NCI-H1105 treated with DMSO at 0.1 percent for 48 hours (cell line): ENCODE data around the gene AKAP1.
A peak's percentile ranks its signal among the peaks of the same experiment; 100 is the strongest.

ENCODE experiments used
- DNase-seq: peaks from one replicate; lab custom pipeline; 2025; lab: John Stamatoyannopoulos, UW

Gene AKAP1

DNA sequence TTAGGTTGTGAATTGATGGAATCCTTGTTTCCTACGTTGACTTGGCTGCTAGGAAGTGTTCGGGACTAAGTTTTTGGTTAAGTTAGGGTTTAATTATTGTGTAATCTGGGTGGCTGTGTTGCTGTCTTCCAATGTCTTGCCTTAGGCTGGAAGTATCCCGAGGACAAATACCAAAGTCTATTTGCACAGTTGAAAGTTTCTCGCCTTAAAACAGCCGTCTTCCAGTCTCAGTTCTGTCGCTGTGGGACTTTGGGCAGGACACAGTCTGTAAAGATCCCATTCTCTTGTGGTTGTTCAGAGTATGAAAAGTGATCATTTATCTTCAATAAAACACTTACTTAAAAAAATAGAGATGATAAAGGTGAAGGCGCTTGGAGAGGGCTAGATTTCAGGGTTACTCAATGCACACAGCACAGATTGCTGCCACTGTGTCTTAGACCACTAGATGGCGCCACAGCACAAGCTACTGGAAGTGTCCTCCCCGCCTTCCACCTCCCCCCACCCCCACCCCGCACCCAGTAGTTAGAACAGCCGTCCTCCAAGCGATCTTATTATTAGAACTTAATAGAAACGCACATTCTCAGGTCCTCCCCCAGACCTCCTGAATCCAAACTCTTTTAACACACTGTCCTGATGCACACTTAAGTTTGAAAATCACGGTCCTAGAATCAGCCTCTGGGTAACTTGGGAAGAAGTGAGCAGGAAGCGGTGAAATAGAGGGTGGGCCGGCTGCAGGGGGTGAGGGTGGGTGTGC is 45.8 kb downstream of the AKAP1 start:
- DNase-seq: peak; percentile 61

- no peak for DNase-seq
Observed at GRCh38 chr17:57132663-57133062, 47.6 kb downstream of the AKAP1 start.

GRCh38 chr17:57133486-57133885 is 48.4 kb downstream of the AKAP1 start:
- no peak for DNase-seq

DNA sequence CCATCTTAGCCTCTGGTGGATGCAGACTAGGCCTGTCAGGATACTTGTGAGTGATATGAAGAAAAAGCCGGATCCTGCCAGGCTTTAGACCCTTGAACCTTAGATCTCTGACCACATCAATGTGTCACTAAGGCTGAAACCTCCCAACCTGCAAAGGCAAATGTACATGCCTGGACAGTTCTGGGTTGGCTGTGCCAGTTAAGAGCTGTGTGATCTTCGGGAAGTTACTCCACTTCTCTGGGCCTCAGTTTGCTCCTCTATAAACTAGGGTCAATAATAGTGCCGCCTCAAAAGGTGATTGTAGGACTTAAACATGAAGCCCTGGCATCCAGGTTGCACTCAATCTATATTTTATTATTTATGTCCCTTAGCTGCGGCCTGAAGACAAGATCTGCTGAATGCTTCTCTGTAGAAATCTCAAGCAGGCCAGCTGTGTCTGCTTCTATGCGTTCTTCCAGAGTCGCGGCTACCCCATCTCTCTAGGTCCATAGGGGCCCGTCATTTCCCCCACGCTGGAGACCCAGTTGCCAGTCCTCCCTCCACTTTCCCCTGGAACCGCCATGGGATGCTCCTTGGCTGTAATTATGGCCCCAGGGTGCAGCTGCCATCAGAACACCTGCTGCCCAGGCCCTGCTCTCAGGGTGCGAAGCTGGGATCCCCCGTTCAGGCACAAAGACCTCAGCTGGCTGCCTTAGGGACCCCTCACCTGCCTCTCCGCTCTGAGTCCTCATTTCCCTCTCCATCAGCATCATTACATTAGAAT is 50.2 kb downstream of the AKAP1 start:
- DNase-seq: no peak

DNA sequence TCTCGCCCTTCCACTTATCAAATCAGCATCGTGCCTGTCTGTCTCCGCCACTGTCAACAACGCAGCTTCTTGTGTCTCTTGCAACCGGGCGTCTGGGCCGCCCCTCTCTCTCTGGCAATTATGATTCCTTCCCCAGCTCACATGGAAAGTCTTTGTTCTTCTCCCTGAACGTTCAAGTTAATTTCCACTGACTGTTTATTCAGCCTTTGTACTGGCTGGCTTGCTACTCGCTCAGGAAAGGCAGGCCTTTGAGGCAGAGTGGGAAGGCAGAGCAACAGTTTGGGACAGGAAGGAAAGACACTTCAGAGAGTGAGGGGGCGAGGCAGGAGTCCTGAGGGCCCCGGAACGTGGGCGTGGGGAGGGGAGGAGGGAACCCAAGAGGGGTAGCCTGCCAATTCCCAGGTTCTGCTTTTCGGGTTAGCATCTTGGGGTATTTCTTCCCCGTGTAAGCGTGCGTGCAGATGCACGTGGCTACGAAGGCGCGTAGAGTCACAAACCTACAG is 50.8 kb downstream of the AKAP1 start:
- DNase-seq: peak; percentile 96

DNA sequence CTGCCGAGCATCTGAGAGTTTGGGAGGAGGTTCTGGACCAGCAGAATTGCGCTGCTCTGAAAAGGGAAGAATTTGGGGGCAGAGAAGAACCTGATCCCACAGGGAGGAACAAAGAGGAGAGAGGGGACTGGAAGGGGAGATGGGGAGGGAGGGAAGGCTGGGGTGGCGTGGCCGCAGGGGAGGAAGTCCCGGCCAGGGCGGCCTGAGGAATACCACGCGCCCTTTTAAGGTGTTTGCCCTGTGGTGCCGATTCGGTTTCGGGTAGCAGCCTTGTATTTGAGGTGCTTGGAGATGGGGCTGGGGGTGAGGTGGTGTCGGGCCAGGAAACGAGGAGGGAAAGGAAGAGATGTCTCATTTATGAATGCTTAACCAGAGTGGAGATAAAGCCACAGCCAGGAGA is 51.3 kb downstream of the AKAP1 start:
- DNase-seq: no peak

GRCh38 chr17:57138030-57138911 is 53.2 kb downstream of the AKAP1 start:
- DNase-seq: no peak

GRCh38 chr17:57138956-57139576 is 54.0 kb downstream of the AKAP1 start:
- DNase-seq: no peak

GRCh38 chr17:57140316-57140715 is 55.3 kb downstream of the AKAP1 start:
- DNase-seq: no peak

DNA sequence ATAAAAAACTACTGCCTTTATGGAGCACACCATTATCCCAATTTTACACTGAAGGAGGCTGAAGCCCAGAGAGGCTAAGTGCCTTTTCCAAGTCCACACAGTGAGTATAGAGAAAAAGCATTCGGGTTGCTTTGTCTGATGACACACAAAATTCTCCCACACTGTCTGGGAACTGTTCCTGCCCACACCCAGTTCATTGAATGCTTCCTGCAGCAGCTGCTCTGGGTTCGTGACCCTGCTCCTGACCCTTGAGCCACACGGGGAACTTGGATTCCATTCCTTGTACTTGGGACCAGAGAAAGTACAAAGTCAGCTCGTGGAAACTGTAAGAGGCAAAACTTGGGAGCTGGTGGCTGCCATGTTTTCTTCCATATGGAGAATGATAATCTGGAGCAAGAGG is 57.9 kb downstream of the AKAP1 start:
- DNase-seq: no peak

- DNase-seq: no peak
Observed at GRCh38 chr17:57143361-57143760, 58.3 kb downstream of the AKAP1 start.

DNA sequence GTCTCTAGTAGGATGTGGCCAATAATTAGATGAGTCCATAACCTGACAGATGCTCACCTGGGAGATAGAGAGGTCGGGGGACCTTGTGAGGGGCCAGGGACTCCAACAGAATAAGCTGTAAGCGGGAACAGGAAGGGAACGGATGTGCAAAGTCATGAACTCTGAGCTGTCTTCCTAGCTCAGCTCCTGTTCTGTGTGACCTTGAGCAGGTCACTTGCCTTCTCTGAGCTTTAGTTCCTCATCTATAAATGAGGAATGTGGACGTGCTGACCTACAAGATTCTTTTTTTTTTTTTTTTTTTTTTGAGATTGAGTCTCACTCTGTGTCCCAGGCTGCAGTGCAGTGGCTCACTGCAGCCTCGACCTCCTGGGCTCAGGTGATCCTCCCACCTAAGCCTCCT is 58.9 kb downstream of the AKAP1 start:
- DNase-seq: no peak

DNA sequence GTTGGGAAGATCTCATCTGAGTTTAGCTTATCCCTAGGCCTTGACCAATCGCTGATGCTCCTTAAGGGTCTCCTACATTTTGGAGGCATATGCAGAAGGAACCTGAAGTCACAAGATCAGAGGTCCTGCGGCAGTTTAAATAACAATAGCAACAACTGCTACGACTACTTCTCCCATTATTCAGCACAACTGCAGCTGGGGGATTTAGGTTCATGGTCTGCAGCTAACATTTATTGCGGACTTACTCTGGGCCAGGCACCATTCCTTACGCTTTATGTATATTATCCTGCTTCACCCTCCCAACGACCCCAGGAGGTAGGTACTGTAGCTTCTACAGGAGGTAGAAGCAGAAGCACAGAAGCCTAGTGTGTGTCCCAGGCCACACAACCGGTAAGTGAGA is 59.5 kb downstream of the AKAP1 start:
- DNase-seq: no peak

DNA sequence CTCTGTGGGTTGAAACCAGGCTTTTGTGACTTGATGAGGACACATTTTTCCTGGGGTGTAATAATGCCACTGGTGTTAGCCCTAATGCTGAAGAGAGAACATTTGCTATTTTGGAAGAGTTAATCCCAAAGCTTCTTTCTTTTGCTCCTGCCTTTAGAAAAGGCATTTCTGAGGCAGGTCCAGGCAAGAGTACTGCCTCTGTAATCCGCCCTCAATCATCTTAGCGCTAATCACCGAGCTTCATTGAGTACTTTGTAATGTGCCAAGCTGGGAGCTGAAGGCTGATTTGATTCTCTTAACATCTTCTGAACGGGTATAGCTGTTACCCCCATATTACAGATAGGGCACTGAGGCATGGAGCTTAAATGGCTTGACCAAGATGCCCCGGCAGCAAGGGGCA is 60.3 kb downstream of the AKAP1 start:
- peak; percentile 7 for DNase-seq

- DNase-seq: no peak
Observed at GRCh38 chr17:57146273-57146672, 61.2 kb downstream of the AKAP1 start.

DNA sequence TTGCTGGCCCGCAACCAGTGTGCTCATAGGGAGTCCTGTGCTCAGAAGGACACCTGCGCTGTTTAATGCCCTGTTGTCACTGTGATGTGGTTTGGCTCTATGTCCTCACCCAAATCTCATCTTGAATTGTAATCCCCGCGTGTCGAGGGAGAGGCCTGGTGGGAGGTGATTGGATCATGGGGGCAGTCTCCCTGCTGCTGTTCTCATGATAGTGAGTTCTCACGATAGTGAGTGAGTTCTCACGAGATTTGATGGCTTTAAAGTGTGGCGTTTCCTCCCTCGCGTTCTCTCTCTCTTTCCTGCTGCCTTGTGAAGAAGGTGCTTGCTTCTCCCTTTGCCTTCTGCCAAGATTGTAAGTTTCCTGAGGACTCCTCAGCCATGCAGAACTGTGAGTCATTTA is 66.8 kb downstream of the AKAP1 start:
- DNase-seq: no peak

DNA sequence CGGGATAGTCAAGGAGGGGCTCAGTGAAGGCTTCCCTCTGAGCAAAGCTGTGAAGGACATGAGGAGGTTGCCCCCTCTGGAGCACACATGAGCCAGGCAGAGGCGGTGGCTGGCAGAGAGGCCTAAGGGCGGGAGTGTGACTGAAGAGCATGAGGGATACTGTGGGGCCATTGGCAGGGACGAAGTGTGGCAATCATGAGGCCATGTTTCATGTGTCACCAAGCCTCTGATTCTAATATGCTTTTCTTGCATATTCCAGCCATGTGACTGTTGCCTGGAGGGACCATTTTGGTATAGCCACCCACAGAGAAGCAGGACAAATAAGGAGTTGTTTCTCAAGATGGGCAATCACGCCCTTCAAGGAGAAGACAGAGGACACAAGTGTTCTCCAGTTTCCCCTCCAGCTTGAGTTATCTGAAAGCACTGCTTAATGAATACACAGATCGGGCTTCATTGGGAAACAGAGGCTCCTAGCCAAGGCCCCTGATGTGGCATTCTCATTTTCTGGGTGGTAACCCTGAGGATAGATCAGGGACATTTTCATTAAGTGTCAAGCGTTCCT is 68.0 kb downstream of the AKAP1 start:
- DNase-seq: no peak

GRCh38 chr17:57154921-57155320 is 69.9 kb downstream of the AKAP1 start:
- no peak for DNase-seq

- DNase-seq: no peak
Observed at GRCh38 chr17:57158325-57158724, 73.3 kb downstream of the AKAP1 start.

GRCh38 chr17:57158795-57159194 is 73.7 kb downstream of the AKAP1 start:
- no peak for DNase-seq

GRCh38 chr17:57160624-57161023 is 75.6 kb downstream of the AKAP1 start:
- no peak for DNase-seq

DNA sequence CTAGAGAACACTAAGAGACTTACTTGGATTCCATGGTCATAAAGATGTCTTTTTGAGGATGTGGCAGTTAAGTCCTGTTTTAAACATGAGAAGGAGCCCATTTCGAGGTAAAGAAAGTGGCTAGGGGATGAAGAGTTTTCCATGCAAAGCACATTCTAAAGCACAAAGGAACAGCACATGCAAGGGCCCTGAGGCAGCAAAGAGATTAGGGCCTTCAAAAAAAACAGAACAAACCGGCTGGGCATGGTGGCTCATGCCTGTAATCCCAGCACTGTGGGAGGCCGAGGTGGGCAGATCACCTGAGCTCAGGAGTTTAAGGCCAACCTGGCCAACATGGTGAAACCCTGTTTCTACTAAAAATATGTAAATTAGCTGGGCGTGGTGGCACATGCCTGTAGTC is 79.8 kb downstream of the AKAP1 start:
- no peak for DNase-seq
